HUES64 (cell line): ENCODE data around the gene CYTH4.
A peak's percentile ranks its signal among the peaks of the same experiment; 100 is the strongest.
"Not testable (repeated sequence)": the region's sequence is repeated elsewhere in the genome, so short reads cannot be mapped to it uniquely, and the experiment has no call there.

ENCODE experiments used
- H3K27ac ChIP-seq: 2 replicates; pipeline ENCODE4 v1.7.0; 2013; ENCODE audit warnings: low read depth, low read length, inconsistent platforms
- H3K27me3 ChIP-seq: 2 replicates; pipeline ENCODE4 v1.6.1; 2013; ENCODE audit warnings: mild to moderate bottlenecking, low read length; ENCODE audit not compliant: insufficient read depth
- H3K36me3 ChIP-seq: 2 replicates; pipeline ENCODE4 v1.6.1; 2013; ENCODE audit warnings: mild to moderate bottlenecking, low read length; ENCODE audit not compliant: insufficient read depth
- H3K4me1 ChIP-seq: 2 replicates; pipeline ENCODE4 v1.6.1; 2013; ENCODE audit warnings: mild to moderate bottlenecking, low read length, moderate library complexity; ENCODE audit not compliant: insufficient read depth
- H3K4me3 ChIP-seq: 2 replicates; pipeline ENCODE4 v1.5.1; 2013; ENCODE audit warnings: mild to moderate bottlenecking, low read length, moderate library complexity
- H3K9ac ChIP-seq: 2 replicates; pipeline ENCODE4 v1.6.1; 2013; ENCODE audit warnings: mild to moderate bottlenecking, low read depth, low read length
- H3K9me3 ChIP-seq: 2 replicates; pipeline ENCODE4 v1.6.1; 2013; ENCODE audit warnings: low read depth, low read length; ENCODE audit not compliant: insufficient read depth
- WGBS: fragments of 150-250, 120-280 bp; methylation state at CpG from one replicate; pipeline ENCODE4 v1.1.7; 2013; ENCODE audit warnings: missing lambda C conversion rate; 5-methylcytosine and 5-hydroxymethylcytosine counted together

Gene CYTH4

DNA sequence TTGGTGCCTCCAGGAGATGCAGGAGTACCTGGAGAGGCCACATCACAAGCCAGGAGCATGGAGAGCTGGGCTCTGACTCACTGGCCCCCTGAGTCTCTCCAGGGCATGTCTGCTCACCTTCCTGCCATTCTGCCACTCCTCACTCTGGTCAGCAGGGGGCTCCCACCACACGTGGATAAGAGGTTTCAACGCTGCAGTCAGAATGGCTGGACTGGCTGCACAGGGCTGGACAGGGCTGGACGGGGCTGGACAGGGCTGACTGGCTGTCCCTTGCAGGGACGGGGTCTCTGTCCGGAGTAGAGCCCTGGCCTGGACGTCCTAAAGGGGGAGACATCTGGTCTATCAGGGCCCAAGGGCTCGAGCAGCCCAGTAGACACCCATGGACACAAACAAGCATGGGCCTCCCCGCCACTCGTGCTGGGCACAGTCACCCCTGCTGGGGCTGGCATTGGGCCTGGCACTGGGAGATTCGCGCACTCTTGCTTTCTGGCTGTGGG is 34.6 kb downstream of the CYTH4 start:
- no peaks in the 10 kb centered on the region for H3K36me3 ChIP-seq
- no peak overlapping the region for H3K9ac ChIP-seq
- H3K4me1 ChIP-seq = no peaks in the 10 kb centered on the region
- no peak overlapping the region for H3K4me3 ChIP-seq
- no peaks in the 10 kb centered on the region for H3K27me3 ChIP-seq
- 54% methylated on average over 11 of the region's 11 CpGs for WGBS
- no peak overlapping the region for H3K27ac ChIP-seq
- no peaks in the 10 kb centered on the region for H3K9me3 ChIP-seq

- no peak overlapping the region for H3K4me3 ChIP-seq
- no peaks in the 10 kb centered on the region for H3K9me3 ChIP-seq
- H3K9ac ChIP-seq = no peak overlapping the region
- H3K36me3 ChIP-seq = no peaks in the 10 kb centered on the region
- H3K4me1 ChIP-seq = no peaks in the 10 kb centered on the region
- 81% methylated on average over 6 of the region's 6 CpGs for WGBS
- H3K27ac ChIP-seq = no peak overlapping the region
- H3K27me3 ChIP-seq = peaks cover 5% of the 10 kb centered on the region; the same call in 1 of the 2 replicates
Observed at GRCh38 chr22:37317698-37318210, 35.4 kb downstream of the CYTH4 start.

DNA sequence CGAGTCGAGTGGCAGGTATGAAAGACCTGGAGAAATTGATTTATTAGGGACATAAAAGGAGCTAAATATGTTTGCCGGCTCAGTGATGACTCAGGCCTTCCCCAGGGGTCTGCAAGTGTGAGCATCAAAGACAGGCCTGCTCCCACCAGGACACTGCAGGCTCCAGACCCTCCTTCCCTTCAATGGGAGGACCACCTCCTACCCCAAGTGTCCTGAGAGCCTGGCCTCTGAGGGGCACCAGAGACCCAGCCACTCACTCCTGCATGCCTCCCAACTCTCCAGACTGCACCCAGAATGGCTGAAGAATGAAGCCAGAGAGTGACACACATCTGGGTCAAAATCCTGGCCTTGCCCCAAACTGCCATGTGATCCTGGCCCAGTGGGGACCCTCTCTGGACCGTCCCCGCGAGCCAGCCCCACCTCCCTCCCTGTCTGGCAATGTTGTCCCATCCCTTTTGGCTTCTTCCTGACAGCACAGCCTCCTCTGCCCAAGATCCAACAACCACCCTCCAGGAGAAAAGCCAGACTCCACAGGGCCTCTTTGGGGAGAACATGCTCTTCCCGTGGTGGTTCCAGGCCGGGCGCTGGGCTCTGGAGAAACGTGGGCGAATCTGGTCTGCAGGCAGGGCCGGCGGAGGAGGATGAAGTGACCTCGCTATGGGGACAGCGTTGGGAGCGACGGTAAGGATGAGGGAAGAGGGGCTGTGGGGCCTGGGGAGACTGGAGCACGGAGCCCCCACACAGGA is 36.2 kb downstream of the CYTH4 start:
- Histone ChIP-seq H3K4me1 (no peaks in the 10 kb centered on the region), H3K9me3 (no peaks in the 10 kb centered on the region), H3K27me3 (peaks cover 7% of the 10 kb centered on the region), H3K36me3 (no peaks in the 10 kb centered on the region), H3K27ac (no peak overlapping the region), H3K9ac (no peak overlapping the region), H3K4me3 (no peak overlapping the region)
- WGBS = 84% methylated on average over 18 of the region's 18 CpGs

GRCh38 chr22:37319469-37319868 is 37.2 kb downstream of the CYTH4 start:
- 57% methylated on average over 10 of the region's 10 CpGs for WGBS
- no peak overlapping the region for H3K27ac ChIP-seq
- H3K36me3 ChIP-seq = no peaks in the 10 kb centered on the region
- H3K27me3 ChIP-seq = peaks cover 17% of the 10 kb centered on the region
- H3K9ac ChIP-seq = no peak overlapping the region
- H3K9me3 ChIP-seq = no peaks in the 10 kb centered on the region
- H3K4me1 ChIP-seq = 0 out of 2 replicates have a peak, but pooled peaks cover 7% of the 10 kb centered on the region
- H3K4me3 ChIP-seq = no peak overlapping the region

- H3K27me3 ChIP-seq = peaks cover 30% of the 10 kb centered on the region
- H3K9ac ChIP-seq = no peak overlapping the region
- no peak overlapping the region for H3K4me3 ChIP-seq
- 0 out of 2 replicates have a peak, but pooled peaks cover 11% of the 10 kb centered on the region for H3K4me1 ChIP-seq
- H3K9me3 ChIP-seq = no peaks in the 10 kb centered on the region
- 88% methylated on average over 16 of the region's 16 CpGs for WGBS
- no peak overlapping the region for H3K27ac ChIP-seq
- no peaks in the 10 kb centered on the region for H3K36me3 ChIP-seq
Observed at GRCh38 chr22:37320726-37321677, 38.7 kb downstream of the CYTH4 start.

DNA sequence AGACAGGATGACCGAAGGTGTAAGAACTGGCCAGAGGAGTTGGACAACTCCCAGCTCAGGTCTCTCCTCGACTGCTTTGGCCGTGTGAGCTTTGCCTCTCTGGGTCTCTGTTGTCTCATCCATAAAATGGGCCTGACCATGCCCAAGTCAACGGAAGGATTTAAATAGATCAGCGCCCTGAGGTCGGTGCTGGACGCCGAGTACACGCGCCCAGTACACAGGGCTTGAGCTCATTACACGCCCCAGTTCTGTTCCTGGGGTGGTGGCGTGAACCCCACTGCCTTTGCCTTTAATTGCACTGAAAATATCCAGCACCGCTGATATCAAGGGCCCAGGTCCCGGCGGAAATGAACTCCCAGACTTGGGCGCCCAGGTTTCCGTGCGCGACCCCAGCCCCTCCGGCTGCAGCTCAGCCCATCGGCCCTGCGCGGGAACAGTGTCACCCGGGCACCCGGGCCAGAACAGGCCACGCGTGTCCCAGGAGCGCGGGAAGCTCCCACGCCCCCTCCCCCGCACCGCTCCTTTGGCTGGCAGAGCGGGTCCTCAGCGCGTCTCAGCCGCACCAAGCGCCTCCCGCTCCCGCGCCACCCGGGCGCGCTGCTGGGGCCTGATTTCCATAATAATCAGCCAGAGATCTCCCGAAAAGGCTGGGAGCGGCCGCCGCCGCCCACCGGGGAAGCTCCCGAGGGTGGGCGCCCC is 42.2 kb downstream of the CYTH4 start:
- H3K4me3 ChIP-seq = peak overlapping the region; percentile 46
- H3K9me3 ChIP-seq = no peaks in the 10 kb centered on the region
- no peak overlapping the region for H3K27ac ChIP-seq
- 8% methylated on average over 51 of the region's 51 CpGs for WGBS
- H3K36me3 ChIP-seq = no peaks in the 10 kb centered on the region
- H3K27me3 ChIP-seq = peaks cover 42% of the 10 kb centered on the region
- H3K9ac ChIP-seq = no peak overlapping the region
- 0 out of 2 replicates have a peak, but pooled peaks cover 11% of the 10 kb centered on the region for H3K4me1 ChIP-seq

DNA sequence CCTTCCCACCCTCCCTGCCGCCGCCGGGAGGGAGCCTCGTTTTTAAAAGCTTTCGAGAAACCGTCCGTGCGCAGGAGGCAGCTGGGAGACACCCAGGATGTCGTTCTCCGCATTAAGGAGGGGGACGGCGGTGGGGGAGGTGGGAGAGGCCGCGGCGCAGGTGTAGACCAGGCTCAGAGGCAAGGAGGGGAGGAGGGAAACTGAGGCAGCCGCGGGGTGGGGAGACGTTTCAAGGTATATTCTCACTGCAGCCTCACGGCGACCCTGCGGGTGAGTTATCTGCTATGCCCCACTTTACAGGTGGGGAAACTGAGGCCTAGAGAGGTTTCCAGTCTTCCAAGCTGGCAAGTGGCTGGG is 42.7 kb downstream of the CYTH4 start:
- Histone ChIP-seq H3K36me3 (no peaks in the 10 kb centered on the region), H3K27me3 (peaks cover 42% of the 10 kb centered on the region), H3K4me3 (peak overlapping the region; percentile 46), H3K4me1 (0 out of 2 replicates have a peak, but pooled peaks cover 11% of the 10 kb centered on the region), H3K9ac (no peak overlapping the region), H3K9me3 (no peaks in the 10 kb centered on the region), H3K27ac (no peak overlapping the region)
- 4% methylated on average over 21 of the region's 21 CpGs for WGBS

GRCh38 chr22:37326726-37327125 is 44.4 kb downstream of the CYTH4 start:
- no peak overlapping the region for H3K9ac ChIP-seq
- H3K4me1 ChIP-seq = 0 out of 2 replicates have a peak, but pooled peaks cover 11% of the 10 kb centered on the region
- no peaks in the 10 kb centered on the region for H3K9me3 ChIP-seq
- H3K27ac ChIP-seq = no peak overlapping the region
- H3K27me3 ChIP-seq = peaks cover 44% of the 10 kb centered on the region
- no peak overlapping the region for H3K4me3 ChIP-seq
- 61% methylated on average over 7 of the region's 7 CpGs for WGBS
- no peaks in the 10 kb centered on the region for H3K36me3 ChIP-seq

- H3K4me1 ChIP-seq = 0 out of 2 replicates have a peak, but pooled peaks cover 11% of the 10 kb centered on the region
- H3K4me3 ChIP-seq = no peak overlapping the region
- H3K9me3 ChIP-seq = no peaks in the 10 kb centered on the region
- H3K27me3 ChIP-seq = peaks cover 50% of the 10 kb centered on the region
- no peaks in the 10 kb centered on the region for H3K36me3 ChIP-seq
- H3K27ac ChIP-seq = no peak overlapping the region
- H3K9ac ChIP-seq = no peak overlapping the region
- 87% methylated on average over 8 of the region's 8 CpGs for WGBS
Observed at GRCh38 chr22:37328017-37328416, 45.7 kb downstream of the CYTH4 start.

DNA sequence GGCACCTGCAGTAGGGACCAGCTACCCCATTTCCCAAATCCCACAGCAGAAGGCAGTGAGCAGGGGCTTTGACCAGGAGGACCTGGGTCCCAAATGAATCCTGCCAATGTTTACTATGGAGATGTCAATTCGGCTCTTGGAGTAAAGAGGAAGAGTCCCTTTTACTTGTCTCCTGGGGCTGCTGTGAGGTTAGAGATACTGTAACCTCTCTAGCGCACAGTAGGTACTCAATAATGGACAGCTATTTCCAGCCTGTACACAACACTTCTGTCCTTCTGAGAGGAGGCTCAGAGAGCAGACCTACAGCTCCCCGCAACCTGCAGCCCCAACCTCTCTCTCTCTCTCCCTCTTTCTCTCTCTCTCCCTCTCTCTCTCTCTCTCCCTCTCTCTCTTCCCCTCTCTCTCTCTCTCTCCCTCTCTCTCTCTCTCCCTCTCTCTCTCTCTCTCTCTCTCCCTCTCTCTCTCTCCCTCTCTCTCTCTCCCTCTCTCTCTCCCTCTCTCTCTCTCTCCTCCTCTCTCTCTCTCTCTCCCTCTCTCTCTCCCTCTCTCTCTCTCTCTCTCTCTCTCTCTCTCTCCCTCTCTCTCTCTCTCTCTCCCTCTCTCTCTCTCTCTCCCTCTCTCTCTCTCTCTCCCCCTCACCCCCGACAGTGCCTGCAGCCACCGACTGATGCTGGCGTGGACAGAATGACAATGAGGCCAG is 46.4 kb downstream of the CYTH4 start:
- H3K27me3 ChIP-seq = peaks cover 51% of the 10 kb centered on the region
- H3K9me3 ChIP-seq, H3K27ac ChIP-seq, H3K4me3 ChIP-seq, H3K36me3 ChIP-seq, H3K9ac ChIP-seq: not testable (repeated sequence)
- WGBS = 51% methylated on average over 6 of the region's 6 CpGs
- H3K4me1 ChIP-seq = 0 out of 2 replicates have a peak, but pooled peaks cover 11% of the 10 kb centered on the region
